VCaP (cell line): ENCODE data around the gene ERP29.
"Not testable (repeated sequence)": the region's sequence is repeated elsewhere in the genome, so short reads cannot be mapped to it uniquely, and the experiment has no call there.

Source experiments
- H3K27ac ChIP-seq: fragments of 450-650 bp; 2 replicates; pipeline ENCODE4 v1.5.1; 2017
- CTCF ChIP-seq: fragments of 450-650 bp; conservative IDR thresholded peaks from 2 replicates; pipeline ENCODE4 v1.5.1; 2017; ENCODE audit warnings: mild to moderate bottlenecking, moderate library complexity

ERP29 gene

DNA sequence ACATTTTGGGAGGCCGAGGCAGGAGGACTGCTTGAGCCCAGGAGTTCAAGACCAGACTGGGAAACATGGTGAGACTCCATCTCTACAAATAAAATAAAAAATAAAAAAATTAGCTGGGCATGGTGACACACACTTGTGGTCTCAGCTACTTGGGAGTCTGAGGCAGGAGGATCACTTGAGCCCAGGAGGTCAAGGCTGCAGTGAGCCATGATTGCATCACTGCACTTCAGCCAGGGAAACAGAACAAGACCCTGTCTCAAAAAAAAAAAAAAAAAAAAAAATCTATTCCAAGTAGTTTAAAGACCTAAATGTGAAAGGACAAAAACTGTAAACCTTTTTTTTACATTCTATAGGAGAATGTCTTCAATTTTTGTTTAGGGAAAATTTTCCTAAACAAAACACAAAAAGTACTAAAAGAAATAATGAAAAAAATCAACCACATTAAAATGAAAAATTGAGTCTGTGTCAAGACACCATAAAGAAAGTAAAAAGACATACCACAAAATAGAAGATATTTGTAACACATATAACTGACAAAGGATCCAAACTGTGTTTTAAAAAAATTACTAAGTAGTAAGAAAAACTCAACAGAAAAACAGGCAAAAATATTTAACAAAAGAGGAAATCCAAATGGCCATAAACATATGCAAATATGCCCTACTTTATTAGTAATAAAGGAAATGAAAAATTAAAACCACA, 17.3 kb upstream of the ERP29 start:
- H3K27ac ChIP-seq = peak overlapping the region; percentile 57; the same call in 1 of the 2 replicates
- no peak for TF ChIP-seq CTCF

- H3K27ac ChIP-seq = no peak overlapping the region
- no peak for TF ChIP-seq CTCF
Measured at GRCh38 chr12:111997300-111997699, 15.9 kb upstream of the ERP29 start.

DNA sequence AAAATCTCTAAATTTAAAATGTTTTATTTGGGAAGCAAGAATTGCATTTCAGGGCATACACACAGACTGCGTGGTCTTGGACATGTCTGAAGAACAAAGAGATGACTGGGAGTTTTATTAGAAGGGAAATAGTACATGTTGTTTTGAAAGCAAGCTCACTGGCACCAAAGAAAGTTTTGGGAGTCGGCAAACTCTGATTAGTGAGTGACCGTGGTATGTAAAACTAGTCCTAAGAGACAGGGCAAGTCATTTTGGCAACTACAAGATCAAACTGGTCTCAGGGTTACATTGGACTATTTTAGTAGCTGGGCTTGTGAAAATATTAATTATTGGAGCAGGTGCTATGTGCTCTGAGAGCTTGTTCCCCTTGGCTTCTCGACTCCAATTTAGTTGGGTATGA, 15.2 kb upstream of the ERP29 start:
- no peak overlapping the region for H3K27ac ChIP-seq
- TF ChIP-seq CTCF = no peak

DNA sequence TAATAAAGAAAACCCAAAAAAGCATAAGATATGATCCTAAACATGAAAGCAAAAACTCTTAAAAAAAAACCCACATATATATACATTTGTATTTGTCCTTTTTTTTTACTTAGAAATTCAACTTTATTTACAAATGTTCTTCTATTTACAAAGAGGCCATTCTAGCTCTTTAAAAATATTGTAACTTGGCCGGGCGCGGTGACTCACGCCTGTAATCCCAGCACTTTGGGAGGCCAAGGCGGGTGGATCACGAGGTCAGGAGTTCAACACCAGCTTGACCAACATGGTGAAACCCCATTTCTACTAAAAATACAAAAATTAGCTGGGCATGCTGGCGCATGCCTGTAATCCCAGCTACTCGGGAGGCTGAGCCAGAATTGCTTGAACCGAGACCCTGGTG, 14.1 kb upstream of the ERP29 start:
- H3K27ac ChIP-seq = not testable (repeated sequence)

DNA sequence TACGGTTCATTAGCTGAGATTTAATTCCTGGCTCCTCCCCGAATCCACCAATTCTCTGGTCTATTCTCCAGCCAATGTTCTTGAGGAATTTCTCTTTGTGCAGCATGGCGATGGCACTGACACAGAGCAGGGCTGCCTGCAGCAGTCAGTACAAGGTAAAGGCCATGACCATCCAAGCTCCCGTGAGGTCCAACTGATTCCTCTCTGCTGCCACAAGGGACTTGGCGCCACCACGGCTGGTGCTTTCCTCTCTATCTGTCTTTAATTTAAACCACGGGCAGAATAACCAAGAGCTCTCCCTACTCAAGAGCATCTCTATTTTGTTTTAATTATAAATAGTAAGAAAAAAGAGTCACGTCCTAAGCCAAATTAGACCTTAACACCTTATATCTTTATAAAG, 12.4 kb upstream of the ERP29 start:
- H3K27ac ChIP-seq = peak overlapping the region; percentile 19
- no peak for TF ChIP-seq CTCF

DNA sequence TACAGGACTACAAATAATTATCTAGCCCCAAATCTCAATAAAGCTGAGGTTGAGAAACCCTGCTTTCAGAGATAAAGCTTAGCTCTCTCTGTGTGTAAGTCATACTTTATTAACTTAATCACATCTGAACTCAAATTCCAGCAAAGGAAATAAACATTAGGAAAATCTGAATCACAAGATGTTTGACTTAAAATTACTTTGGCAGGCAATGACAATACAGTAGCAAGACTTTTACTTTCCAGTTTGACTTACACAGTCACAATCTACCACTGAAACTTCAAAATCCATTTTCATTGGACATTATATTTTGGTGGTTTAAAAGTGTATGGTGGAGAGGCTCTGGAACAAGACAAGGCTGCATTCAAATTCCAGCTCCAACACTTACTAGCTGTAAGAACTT, 11.7 kb upstream of the ERP29 start:
- H3K27ac ChIP-seq = peak overlapping the region; percentile 19
- no peak for TF ChIP-seq CTCF

DNA sequence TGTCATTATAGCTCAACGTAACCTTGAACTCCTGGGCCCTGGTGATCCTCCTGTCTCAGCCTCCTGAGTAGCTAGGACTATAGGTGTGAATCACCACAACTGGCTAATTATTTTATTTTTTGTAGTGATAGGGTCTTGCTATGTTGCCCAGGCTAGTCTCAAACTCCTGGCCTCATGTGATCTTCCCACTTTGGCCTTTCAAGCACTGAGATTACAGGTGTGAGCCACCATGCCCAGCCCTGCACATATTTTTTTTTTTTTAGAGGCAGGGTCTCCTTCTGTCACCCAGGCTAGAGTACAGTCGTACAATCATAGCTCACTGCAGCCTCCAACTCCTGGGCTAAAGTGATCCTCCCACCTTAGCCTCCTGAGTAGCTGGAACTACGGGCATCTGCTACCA, 9.2 kb upstream of the ERP29 start:
- TF ChIP-seq CTCF = no peak
- H3K27ac ChIP-seq = no peak overlapping the region

GRCh38 chr12:112005419-112006395, 7.5 kb upstream of the ERP29 start:
- TF ChIP-seq CTCF = no peak
- no peak overlapping the region for H3K27ac ChIP-seq
